ENCODE data around the gene MMP25.

DNA sequence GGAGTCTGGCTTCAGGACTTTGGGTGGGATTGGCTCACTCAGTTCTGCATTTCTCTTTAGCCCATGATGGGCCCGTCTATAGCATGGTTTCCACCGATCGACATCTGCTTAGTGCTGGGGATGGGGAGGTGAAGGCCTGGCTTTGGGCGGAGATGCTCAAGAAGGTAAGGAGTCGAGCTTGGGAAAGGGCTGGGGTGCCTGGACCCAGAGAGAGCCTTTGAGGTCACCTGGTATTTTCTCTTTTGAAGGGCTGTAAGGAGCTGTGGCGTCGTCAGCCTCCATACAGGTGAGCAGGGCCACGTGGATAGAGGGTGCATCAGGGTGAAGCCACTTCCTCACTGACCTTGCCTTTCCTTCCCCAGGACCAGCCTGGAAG lies 20.4 kb upstream of the MMP25 start:
- TF ChIP-seq YY1 (IDR thresholded peaks at IDR 0.05; ENCODE audit: low read depth, low read length), result no peak
- TF ChIP-seq POLR2A (IDR thresholded peaks at IDR 0.05; ENCODE audit: low read depth, low read length), result no peak
- TF ChIP-seq, protein P1, sequence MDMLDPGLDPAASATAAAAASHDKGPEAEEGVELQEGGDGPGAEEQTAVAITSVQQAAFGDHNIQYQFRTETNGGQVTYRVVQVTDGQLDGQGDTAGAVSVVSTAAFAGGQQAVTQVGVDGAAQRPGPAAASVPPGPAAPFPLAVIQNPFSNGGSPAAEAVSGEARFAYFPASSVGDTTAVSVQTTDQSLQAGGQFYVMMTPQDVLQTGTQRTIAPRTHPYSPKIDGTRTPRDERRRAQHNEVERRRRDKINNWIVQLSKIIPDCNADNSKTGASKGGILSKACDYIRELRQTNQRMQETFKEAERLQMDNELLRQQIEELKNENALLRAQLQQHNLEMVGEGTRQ (IDR thresholded peaks at IDR 0.05; ENCODE audit: borderline replicate concordance, low read depth, low read length), result no peak
